C4-2B (cell line): Measurements from ENCODE around the gene TRIM59.

Source experiments
- H3K27ac ChIP-seq: fragments of 450-650 bp; 2 replicates; pipeline ENCODE4 v1.5.1; 2017
- ZFX ChIP-seq: fragments of 450-650 bp; IDR thresholded peaks from 2 replicates; pipeline ENCODE4 v1.6.1; 2017
- TF ChIP-seq, protein P1 (sequence below): fragments of 450-650 bp; conservative IDR thresholded peaks from 2 replicates; pipeline ENCODE4 v1.5.1; 2017; ENCODE audit warnings: mild to moderate bottlenecking

TRIM59 gene

DNA sequence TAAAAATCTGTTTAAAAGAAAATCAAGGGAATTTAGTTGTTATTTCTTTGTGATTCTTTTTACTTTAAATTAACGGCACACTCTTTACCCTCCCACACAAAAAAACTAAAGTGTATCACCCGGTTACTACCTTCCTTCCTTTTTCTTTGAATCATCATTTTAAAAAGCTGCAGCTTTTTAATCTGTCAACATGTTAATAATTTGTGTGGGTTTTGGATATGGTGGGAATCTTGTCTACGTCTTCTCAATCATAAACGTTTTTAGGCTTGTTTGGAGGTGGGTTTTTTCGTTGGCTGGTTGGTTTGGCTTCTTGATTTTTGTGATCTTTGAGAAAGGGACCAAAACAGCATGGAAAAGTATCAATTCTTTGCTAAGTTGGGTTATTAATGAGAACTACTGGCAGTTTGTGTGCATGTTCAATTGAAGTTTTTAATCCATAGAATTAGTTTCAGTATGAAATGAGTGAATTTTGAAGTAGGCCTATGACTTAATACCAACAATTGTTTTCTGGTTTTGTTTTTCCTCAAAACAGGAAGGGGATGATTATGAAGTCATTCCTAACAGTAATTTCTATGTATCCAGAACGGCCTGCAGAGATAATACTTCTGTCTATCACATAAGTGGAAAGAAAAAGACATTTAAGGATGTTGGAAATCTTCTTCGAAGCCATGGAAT lies 45.7 kb downstream of the TRIM59 start:
- H3K27ac ChIP-seq = no peak overlapping the region
- TF ChIP-seq, protein P1, sequence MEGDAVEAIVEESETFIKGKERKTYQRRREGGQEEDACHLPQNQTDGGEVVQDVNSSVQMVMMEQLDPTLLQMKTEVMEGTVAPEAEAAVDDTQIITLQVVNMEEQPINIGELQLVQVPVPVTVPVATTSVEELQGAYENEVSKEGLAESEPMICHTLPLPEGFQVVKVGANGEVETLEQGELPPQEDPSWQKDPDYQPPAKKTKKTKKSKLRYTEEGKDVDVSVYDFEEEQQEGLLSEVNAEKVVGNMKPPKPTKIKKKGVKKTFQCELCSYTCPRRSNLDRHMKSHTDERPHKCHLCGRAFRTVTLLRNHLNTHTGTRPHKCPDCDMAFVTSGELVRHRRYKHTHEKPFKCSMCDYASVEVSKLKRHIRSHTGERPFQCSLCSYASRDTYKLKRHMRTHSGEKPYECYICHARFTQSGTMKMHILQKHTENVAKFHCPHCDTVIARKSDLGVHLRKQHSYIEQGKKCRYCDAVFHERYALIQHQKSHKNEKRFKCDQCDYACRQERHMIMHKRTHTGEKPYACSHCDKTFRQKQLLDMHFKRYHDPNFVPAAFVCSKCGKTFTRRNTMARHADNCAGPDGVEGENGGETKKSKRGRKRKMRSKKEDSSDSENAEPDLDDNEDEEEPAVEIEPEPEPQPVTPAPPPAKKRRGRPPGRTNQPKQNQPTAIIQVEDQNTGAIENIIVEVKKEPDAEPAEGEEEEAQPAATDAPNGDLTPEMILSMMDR = no peak
- no peak for TF ChIP-seq ZFX

- H3K27ac ChIP-seq = no peak overlapping the region
- TF ChIP-seq ZFX = no peak
- TF ChIP-seq, protein P1 = no peak
These were observed 46.5 kb downstream of the TRIM59 start for GRCh38 chr3:160403028-160403545.

DNA sequence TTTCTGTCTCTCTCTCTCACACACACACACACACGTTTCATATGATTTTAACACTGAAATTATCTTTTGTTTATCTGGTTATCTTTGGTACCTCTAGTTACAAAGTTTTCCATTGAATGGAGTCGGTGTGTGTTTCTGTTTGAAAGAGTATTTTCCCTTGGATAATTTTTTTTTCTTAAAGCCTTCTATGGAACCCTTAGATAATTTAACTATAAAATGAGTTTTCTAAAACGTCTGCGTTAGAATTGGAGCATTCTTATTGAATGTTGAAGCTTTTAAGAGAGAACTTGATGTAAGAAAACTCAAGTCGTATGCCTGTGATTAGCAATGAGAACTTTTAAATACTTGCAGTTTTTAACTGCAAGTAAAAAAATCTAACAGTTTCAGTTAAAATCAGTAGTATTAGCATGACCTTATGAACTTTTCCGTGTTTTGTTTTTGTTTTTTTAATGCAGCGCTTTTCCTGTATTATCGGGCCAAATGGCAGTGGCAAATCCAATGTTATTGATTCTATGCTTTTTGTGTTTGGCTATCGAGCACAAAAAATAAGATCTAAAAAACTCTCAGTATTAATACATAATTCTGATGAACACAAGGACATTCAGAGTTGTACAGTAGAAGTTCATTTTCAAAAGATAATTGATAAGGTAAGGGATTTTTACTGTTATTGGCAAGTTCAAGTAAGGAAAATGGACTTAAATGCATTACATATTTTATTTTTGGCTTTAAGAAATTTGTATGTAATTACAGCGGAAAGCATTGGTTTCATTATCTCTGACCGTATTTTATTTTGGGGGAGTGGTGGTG lies 47.2 kb downstream of the TRIM59 start:
- TF ChIP-seq, protein P1 = no peak
- TF ChIP-seq ZFX = no peak
- no peak overlapping the region for H3K27ac ChIP-seq

DNA sequence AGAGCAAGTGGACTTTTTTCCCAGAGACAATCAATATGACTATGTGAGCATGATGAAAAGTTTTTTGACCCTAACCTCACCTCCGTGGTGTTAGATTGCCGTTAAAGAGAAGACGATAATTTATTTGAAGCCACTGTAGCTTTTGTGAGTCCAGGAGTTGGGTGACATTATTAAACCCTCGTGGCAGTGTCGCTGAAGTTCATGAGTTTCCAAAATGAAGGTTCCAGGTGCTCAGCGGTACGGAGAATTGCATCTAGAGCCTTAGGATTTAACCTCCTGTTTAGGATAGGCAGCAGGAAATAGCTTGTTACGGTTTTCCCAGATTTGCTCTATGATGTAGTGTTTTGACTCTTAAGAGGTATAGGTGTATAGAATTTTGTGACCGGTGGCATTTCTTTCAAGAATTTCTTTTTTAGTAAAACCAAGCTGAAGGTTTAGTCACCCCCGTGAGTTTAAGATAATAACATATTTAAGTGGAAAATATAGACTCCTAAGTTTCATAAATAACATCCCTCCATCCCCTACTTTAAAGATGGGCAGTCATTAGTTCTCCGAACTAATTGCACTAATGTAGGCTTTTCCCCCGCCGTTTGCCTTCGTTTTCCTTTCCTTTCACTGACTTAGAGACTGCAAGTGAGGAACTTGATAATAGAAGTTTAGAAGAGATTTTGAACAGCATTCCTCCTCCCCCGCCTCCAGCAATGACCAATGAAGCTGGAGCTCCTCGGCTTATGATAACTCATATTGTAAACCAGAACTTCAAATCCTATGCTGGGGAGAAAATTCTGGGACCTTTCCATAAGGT lies 48.1 kb downstream of the TRIM59 start:
- TF ChIP-seq, protein P1 = no peak
- TF ChIP-seq ZFX = no peak
- peak overlapping the region; percentile 98 for H3K27ac ChIP-seq

DNA sequence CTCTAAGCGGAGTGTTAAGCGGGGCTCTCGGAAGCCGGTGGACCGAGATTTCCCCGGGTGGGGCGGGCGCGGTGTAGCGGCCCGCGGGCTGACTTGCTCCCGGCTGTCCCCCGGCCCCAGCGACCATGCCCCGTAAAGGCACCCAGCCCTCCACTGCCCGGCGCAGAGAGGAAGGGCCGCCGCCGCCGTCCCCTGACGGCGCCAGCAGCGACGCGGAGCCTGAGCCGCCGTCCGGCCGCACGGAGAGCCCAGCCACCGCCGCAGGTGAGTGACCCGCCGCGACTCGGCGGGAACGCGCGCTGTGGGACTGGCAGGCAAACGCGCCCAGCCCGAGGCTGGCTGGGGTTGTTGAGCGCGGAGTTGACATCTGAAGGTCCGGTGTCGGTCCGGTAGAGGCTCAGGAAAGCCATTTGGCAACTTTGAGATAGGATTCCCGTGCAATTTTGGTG lies 48.9 kb downstream of the TRIM59 start:
- H3K27ac ChIP-seq = peak overlapping the region; percentile 98
- TF ChIP-seq ZFX = no peak
- TF ChIP-seq, protein P1 = no peak

DNA sequence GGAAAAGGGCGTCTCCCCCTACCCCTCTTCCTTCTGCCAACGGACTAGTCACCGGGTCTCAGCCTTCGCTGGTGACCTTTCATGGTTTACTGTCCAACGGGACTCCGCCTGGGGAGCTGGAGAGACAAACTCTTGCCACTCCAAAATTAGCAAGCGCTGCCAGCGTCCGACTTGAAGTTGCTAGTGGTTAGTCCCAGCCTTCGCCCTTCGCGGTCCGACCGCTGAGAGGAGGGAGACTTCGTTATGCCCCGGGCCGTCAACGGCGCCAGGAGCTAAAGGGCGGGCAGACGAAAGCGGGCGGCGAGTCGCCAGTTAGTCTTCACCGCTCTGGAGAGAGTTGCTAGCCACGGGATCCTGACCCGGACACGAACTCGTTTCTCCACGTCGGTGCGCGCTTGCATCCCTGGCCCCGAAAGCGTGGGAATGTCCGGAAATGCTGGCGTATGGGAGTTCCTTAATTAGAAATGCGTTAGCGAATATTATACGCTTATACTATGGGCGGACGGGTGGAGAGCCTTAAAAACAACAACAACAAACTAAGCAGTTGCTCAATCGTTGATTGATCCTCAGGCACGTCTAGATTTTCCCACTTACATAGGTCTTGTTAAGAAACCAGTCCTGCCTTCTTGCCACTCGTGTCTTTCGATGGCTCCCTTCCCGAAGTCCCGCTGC lies 49.4 kb downstream of the TRIM59 start:
- TF ChIP-seq ZFX = no peak
- TF ChIP-seq, protein P1 = no peak
- peak overlapping the region; percentile 98 for H3K27ac ChIP-seq
